Smooth muscle cell (in vitro differentiated cells): ENCODE measurements around the gene ZNF101. TPM values are rescaled to one million over a fixed set of nuclear protein-coding genes. Genes with fewer than 3 reads are reported as not detected.

Source experiments
- DNase-seq: peaks from one replicate; lab custom pipeline; 2025; ENCODE audit not compliant: unreplicated experiment; lab: John Stamatoyannopoulos, UW
- H2AFZ ChIP-seq: fragments of 200-600 bp; sonication (generic); 2 replicates; pipeline ENCODE4 v1.6.0; 2016; ENCODE audit warnings: antibody characterized with exemption, low read depth, mild to moderate bottlenecking
- H3F3A ChIP-seq: fragments of 200-600 bp; sonication (generic); 2 replicates; pipeline ENCODE4 v1.6.0; 2017; ENCODE audit warnings: antibody characterized with exemption, low read depth
- H3K27ac ChIP-seq: fragments of 200-600 bp; sonication (generic); 2 replicates; pipeline ENCODE4 v1.5.1; 2016; ENCODE audit warnings: low read depth, mild to moderate bottlenecking
- H3K27me3 ChIP-seq: fragments of 200-600 bp; sonication (generic); 2 replicates; pipeline ENCODE4 v1.6.1; 2016; ENCODE audit warnings: low read depth, mild to moderate bottlenecking
- H3K36me3 ChIP-seq: fragments of 200-600 bp; sonication (generic); 2 replicates; pipeline ENCODE4 v1.5.1; 2016; ENCODE audit warnings: low read depth
- H3K4me1 ChIP-seq: fragments of 200-600 bp; sonication (generic); 2 replicates; pipeline ENCODE4 v1.5.1; 2016; ENCODE audit warnings: low read depth
- H3K4me2 ChIP-seq: fragments of 200-600 bp; sonication (generic); 2 replicates; pipeline ENCODE4 v1.6.0; 2016; ENCODE audit warnings: mild to moderate bottlenecking
- H3K4me3 ChIP-seq: fragments of 200-600 bp; sonication (generic); 2 replicates; pipeline ENCODE4 v1.5.1; 2016; ENCODE audit warnings: mild to moderate bottlenecking
- H3K79me2 ChIP-seq: fragments of 200-600 bp; sonication (generic); 2 replicates; pipeline ENCODE4 v1.6.0; 2016; ENCODE audit warnings: low read depth, mild to moderate bottlenecking
- H3K9ac ChIP-seq: fragments of 200-600 bp; sonication (generic); 2 replicates; pipeline ENCODE4 v1.6.0; 2016; ENCODE audit warnings: low read depth
- H3K9me3 ChIP-seq: fragments of 200-600 bp; sonication (generic); replicated peaks from 2 replicates; pipeline ENCODE4 v1.5.1; 2016; ENCODE audit warnings: low read depth
- H4K20me1 ChIP-seq: fragments of 200-600 bp; sonication (generic); 2 replicates; pipeline ENCODE4 v1.6.0; 2016; ENCODE audit warnings: low read depth
- WGBS: methylation state at CpG from one replicate; pipeline ENCODE4 v1.1.7; 2016; ENCODE audit warnings: low lambda C conversion rate; 5-methylcytosine and 5-hydroxymethylcytosine counted together
- polyA plus RNA-seq: library from polyadenylated mRNA; unstranded; fragments of >200 nt; fragmentation: Nextera tagmentation; extraction: Ambion mirVana; gene quantifications from 2 replicates; pipeline ENCODE4 v1.2.1, GENCODE V29; 2016
- total RNA-seq: library from RNA; depleted of rRNA; stranded (reverse); fragments of >200 nt; gene quantifications from 2 replicates; pipeline ENCODE4 v1.2.3, GENCODE V29; 2014
- TF ChIP-seq, protein P1 (sequence below): fragments of 200-600 bp; sonication (generic); IDR thresholded peaks from 2 replicates; pipeline ENCODE4 v1.5.1; 2017; ENCODE audit warnings: borderline replicate concordance, mild to moderate bottlenecking, antibody characterized with exemption; ENCODE audit not compliant: insufficient read depth, poor library complexity, severe bottlenecking

The ZNF101 gene
- total and polyA plus RNA-seq, 2 experiments from 2014 or later: 0.83 to 5.4 TPM

DNA sequence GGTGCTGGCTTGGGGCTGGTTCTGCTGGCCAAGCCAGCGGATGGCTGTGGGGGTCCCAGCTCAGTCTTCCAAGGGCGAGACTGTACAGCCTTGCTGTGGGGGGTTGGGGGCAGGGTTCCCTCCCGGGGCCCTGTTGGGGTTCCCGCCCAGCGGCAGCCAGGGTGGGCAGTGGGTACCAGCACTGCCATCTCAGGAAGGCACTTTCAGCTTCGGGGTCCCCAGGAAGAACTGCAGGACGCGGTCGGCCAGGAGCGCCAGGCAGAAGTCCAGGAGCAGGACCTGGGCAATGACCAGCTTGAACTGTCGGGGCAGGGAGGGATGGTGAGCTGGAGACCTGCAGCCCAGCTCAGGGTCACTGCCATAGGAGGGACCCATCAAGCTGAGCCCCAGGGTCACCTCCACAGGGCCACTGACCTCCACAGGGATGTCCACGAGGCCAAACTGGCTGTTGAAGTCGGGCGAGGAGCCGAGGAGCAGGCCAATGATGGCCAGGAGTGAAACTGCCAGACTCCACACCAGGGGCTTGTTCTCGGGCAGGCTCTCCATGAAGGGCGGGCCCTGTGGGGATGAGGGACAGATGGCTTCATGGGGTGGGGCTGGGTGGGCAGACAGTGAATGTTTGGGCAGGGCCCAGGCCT is 23.3 kb upstream of the ZNF101 start:
- Histone ChIP-seq H3K79me2 (no peaks in the 10 kb centered on the region), H3K27ac (no peak overlapping the region), H3K4me3 (no peak overlapping the region), H3F3A (no peaks in the 10 kb centered on the region), H3K27me3 (no peaks in the 10 kb centered on the region), H2AFZ (no peak overlapping the region), H3K4me2 (no peak overlapping the region), H3K4me1 (peaks cover 5% of the 10 kb centered on the region), H3K9ac (no peak overlapping the region), H4K20me1 (no peaks in the 10 kb centered on the region), H3K9me3 (no peaks in the 10 kb centered on the region), H3K36me3 (no peaks in the 10 kb centered on the region)
- WGBS: 97% methylated on average over 17 of the region's 17 CpGs
- no peak for DNase-seq
- TF ChIP-seq, protein P1, sequence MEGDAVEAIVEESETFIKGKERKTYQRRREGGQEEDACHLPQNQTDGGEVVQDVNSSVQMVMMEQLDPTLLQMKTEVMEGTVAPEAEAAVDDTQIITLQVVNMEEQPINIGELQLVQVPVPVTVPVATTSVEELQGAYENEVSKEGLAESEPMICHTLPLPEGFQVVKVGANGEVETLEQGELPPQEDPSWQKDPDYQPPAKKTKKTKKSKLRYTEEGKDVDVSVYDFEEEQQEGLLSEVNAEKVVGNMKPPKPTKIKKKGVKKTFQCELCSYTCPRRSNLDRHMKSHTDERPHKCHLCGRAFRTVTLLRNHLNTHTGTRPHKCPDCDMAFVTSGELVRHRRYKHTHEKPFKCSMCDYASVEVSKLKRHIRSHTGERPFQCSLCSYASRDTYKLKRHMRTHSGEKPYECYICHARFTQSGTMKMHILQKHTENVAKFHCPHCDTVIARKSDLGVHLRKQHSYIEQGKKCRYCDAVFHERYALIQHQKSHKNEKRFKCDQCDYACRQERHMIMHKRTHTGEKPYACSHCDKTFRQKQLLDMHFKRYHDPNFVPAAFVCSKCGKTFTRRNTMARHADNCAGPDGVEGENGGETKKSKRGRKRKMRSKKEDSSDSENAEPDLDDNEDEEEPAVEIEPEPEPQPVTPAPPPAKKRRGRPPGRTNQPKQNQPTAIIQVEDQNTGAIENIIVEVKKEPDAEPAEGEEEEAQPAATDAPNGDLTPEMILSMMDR: no peak

DNA sequence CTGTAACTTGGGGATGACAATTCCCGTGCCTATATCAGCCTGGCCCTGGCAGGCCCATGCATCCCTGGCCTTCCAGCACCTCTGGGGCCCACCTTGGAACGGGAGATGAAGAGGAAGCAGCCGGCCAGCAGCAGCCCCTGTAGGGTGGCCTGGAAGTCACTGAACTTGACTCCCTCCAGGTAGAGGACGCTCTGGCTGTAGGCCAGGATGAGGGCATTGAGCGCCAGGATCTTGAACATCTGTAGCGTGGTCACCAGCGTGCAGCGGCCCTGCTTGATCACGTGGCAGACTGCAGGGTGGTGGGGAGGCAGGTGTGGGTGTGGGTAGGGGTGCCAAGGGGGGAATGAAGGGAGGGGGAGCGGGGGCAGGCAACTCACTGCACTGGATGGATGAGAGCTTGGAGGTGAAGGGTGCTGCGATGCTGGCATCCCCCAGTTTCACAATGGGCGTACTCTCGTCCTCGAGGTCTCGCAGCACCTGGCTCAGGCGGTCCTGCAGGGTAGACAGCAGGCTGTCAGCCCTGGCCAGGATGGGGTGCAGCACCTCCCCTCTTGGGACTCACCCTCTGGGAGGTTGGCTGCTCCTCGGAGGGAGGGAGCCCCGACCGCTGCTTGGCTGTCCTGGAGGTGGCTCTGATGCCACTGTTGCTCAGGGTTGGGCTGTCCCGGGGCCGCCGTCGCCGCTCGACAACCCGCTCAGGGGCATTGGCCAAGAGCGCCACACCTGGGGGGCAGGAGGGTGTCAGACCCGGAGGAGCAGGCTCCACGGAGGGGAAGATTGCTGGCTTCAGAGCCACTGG is 21.4 kb upstream of the ZNF101 start:
- H2AFZ ChIP-seq: no peak overlapping the region
- no peaks in the 10 kb centered on the region for H3F3A ChIP-seq
- H3K9ac ChIP-seq: no peak overlapping the region
- H4K20me1 ChIP-seq: no peaks in the 10 kb centered on the region
- no peak overlapping the region for H3K4me2 ChIP-seq
- WGBS: over 99% methylated on average over 28 of the region's 29 CpGs
- no peak overlapping the region for H3K27ac ChIP-seq
- H3K9me3 ChIP-seq: no peaks in the 10 kb centered on the region
- no peaks in the 10 kb centered on the region for H3K36me3 ChIP-seq
- TF ChIP-seq, protein P1: no peak
- H3K79me2 ChIP-seq: no peaks in the 10 kb centered on the region
- H3K4me3 ChIP-seq: no peak overlapping the region
- H3K27me3 ChIP-seq: no peaks in the 10 kb centered on the region
- no peak for DNase-seq
- peaks cover 5% of the 10 kb centered on the region for H3K4me1 ChIP-seq

DNA sequence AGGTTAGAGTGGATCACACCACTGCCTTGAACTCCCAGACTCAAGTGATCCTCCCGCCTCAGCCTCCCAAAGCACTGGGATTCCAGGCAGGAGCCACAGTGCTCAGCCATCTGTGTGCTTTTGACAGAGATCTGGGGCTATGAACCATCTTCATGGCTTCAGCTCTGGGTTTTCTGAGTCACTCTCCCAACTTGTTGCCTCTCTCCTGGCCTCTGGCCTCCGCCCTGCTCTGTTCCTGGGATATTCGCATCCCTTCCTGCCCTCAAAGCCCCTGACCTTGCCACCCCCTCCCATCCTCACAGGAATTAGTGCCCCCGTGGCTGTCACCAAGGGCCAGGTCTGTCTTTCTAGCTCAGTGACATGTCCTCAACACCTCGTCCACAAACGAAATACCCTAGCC is 19.5 kb upstream of the ZNF101 start:
- WGBS: 93% methylated on average over 6 of the region's 6 CpGs

More for the DNA sequence above, 19.5 kb upstream of the ZNF101 start:
- no peak overlapping the region for H3K4me3 ChIP-seq
- H2AFZ ChIP-seq: no peak overlapping the region
- no peaks in the 10 kb centered on the region for H4K20me1 ChIP-seq
- no peaks in the 10 kb centered on the region for H3K9me3 ChIP-seq
- DNase-seq: no peak
- no peaks in the 10 kb centered on the region for H3K79me2 ChIP-seq
- no peaks in the 10 kb centered on the region for H3K4me1 ChIP-seq
- no peak overlapping the region for H3K9ac ChIP-seq
- no peak overlapping the region for H3K4me2 ChIP-seq
- H3K36me3 ChIP-seq: no peaks in the 10 kb centered on the region
- H3K27me3 ChIP-seq: no peaks in the 10 kb centered on the region
- H3F3A ChIP-seq: no peaks in the 10 kb centered on the region
- H3K27ac ChIP-seq: no peak overlapping the region
- TF ChIP-seq, protein P1: no peak
